ACHN (cell line): ENCODE measurements around the gene SOCS4.
A peak's percentile ranks its signal among the peaks of the same experiment; 100 is the strongest.
"Not testable (repeated sequence)": the region's sequence is repeated elsewhere in the genome, so short reads cannot be mapped to it uniquely, and the experiment has no call there.

Source experiments
- DNase-seq: peaks from one replicate; pipeline ENCODE4 v3.0.0-alpha.2; 2015
- in situ Hi-C: cut with HindIII; loops from 2 replicates; pipeline ENCODE4 v1.10.0; 2017; ENCODE audit warnings: low sequenced_read_pairs, low pct_ligation_motif_present, low pct_unique_long_range_greater_than_20kb

Gene SOCS4, protein sequence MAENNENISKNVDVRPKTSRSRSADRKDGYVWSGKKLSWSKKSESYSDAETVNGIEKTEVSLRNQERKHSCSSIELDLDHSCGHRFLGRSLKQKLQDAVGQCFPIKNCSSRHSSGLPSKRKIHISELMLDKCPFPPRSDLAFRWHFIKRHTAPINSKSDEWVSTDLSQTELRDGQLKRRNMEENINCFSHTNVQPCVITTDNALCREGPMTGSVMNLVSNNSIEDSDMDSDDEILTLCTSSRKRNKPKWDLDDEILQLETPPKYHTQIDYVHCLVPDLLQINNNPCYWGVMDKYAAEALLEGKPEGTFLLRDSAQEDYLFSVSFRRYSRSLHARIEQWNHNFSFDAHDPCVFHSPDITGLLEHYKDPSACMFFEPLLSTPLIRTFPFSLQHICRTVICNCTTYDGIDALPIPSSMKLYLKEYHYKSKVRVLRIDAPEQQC

DNA sequence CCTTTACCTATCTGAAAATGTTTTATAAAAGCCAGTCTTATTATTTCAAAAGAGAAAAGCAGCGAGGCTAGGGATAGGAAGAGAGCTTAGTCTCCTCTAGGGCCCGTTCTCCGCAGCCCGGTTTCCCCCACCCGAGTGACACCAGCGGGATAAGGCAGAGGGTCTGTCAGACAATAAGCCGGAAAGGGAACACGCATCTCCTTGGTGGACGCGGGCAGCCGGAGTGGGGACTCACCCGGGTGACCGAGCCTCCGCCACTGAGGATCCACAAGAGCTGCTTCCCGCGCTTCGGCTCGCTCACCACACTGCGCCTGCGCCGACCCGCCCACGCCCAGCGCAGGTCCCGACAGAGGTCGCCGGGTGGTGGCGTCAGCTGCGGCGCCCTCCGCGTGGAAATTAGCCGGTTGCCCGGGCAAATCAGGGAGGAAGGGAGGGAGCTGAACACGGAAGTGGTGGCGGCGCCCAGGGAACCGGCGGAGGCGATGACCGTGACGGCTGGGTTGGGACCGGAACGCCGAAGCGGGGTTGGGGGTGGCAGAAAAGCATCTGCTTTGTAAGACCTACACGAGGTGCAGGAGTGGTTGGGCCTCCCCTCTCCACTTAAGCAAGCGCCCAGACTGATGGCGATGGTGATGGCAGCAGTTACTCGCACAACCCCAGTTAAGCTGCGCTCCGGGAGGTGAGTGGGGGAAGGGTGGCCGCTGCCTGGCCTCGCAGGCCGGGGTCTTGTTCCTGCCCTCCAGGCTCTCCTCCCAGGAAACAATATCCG is at the start of gene SOCS4, which contains the start of gene WDHD1:
SOCS4 (plus strand) TSS at position 444 of the 769 bp plus-strand sequence. CDS start 15,806 bp downstream, outside the sequence.
WDHD1 (minus strand) TSS at position 307 of the 769 bp plus-strand sequence. CDS start 312 bp downstream, outside the sequence.
- peak; percentile 91 for DNase-seq
- in situ Hi-C loops = no loop called here

DNA sequence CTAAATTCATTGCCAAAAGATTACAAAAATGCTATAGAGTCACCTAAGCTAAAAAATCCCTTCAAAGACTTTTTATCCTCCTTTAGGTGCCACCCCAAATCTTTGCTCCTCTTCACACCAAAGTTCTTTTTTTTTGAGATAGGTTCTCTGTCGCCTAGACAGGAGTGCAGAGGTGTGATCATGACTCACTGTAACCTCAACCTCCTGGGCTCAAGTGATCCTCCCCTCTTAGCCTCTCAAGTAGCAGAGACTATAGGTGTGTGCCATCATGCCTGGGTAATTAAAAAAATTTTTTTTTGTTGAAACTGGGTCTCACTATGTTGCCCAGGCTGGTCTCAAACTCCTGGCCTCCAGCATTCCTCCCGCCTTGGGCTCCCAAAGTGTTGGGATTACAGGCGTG is 48.0 kb upstream of the SOCS4 start:
- DNase-seq = no peak
- in situ Hi-C loops = no loop called here

DNA sequence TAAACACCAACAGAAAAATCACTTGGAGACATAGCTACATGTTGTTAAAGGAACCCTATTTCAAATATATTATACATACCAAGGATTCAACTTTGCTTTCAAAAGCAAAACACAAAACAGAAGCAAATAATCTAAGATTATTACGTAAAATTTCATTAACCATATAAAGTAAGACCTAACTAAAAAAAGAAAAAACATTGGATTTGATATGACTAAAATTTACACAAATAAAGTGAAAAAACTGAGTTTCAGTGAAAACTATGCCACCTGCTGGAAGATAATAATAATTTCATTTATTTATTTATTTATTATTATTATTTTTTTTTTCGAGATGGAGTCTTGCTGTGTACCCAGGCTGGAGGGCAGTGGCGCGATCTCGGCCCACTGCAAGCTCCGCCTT is 45.3 kb upstream of the SOCS4 start:
- in situ Hi-C loops = no loop called here
- peak; percentile 11 for DNase-seq

GRCh38 chr14:54985156-54985555 is 41.9 kb upstream of the SOCS4 start:
- in situ Hi-C loops = no loop called here
- no peak for DNase-seq

- in situ Hi-C loops = no loop called here
- no peak for DNase-seq
Observed at GRCh38 chr14:55000381-55000780, 26.7 kb upstream of the SOCS4 start.

GRCh38 chr14:55005071-55005470 is 22.0 kb upstream of the SOCS4 start:
- in situ Hi-C loops = no loop called here
- peak; percentile 7 for DNase-seq

DNA sequence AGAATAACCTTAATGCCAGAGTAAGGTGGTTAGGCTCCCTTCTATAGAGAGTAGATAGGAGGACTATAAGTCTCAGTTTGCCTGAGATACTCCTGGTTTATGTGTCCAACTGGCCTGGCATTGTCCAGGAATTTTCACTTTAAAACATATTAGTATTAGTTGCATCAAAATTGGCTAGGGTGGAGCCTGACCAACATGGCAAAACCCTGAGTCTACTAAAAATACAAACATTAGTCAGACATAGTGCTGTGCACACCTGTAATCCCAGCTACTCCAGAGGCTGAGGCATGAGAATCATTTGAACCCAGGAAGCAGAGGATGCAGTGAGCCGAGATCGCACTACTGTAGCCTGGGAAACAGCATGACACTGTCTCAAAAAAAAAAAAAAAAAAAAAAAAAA is 12.0 kb upstream of the SOCS4 start:
- in situ Hi-C loops = no loop called here
- no peak for DNase-seq

DNA sequence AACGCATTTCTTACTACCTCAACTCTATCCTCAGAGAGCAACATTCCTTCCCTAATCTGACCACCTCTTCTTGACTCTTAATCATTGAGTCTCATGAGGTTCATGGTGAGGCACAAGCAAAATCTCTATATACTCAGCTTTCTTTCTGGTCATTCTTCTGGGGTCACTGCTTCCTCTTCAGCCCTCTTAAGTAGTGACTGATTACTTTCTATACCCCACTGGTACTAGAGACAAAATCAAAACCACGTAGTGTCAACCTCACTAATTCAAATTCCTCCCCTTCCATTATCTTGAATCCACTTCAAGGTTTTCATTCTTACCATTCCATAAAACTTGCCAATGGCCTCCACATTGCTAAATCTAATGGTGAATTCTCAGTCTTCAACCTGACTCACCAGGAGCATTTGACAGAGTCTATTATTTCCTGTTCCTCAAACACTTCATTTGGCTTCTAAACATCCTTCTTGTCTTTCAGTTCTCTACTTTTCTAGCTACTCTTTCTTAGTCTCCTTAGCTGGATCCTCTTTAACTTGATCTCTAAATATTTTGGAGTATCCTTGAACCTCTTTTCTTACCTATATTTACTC is 7.0 kb upstream of the SOCS4 start:
- peak; percentile 2 for DNase-seq

DNA sequence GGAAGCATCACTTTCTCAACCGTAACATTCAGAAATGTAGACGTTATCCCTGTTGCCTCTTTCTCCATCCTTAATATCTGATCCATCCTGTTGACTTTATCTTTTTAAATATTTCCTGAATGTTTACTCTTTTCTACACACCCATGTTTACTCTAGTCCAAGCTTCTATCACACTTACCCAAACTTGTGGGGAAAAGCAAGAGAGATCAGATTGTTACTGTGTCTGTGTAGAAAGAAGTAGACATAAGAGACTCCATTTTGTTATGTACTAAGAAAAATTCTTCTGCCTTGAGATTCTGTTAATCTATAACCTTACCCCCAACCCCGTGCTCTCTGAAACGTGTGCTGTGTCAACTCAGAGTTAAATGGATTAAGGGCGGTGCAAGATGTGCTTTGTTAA is 2.7 kb upstream of the SOCS4 start:
- in situ Hi-C loops, DNase-seq: not testable (repeated sequence)

More for the DNA sequence above, 7.0 kb upstream of the SOCS4 start:
- in situ Hi-C loops = no loop called here

DNA sequence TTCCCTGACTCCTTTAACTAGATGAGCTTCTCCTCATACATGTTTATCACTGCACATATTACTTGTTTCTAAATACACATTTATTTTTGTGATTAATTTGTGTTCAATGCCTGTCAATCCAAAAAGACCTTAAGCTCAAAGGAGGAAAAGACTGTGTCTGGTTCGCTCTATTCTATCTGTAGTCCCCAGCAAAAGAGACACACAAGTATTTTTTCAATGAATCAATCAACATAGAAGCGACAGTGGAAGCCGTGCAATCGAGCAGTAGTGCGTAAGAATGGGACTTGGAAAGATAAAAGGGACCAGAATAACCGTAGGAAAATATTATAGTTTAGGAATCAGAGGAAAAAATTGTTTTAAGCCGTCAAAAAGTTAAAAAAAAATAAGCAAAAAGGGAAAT is 1.1 kb upstream of the SOCS4 start:
- in situ Hi-C loops = no loop called here
- DNase-seq = no peak

DNA sequence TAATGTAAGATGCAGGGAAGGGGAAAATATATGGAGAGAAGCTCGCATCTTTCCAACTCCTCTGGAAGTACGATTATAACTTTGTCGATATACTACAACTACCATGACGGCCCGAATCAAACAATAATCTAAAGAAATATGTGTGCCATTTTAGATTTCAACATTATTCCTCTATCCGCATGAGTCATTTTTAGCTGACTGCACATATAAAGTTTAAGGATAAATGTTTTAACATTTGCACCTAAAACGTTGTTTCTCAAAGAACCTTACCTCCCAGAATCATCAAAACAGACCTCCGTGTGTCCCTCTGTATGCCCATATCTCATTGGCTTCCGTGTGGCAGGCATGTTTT is 619 bp upstream of the SOCS4 start:
- in situ Hi-C loops = no loop called here
- DNase-seq = no peak

- no peak for DNase-seq
- in situ Hi-C loops = no loop called here
Observed at GRCh38 chr14:55028066-55028465, 1.0 kb downstream of the SOCS4 start.

GRCh38 chr14:55028476-55028875 is 1.4 kb downstream of the SOCS4 start:
- DNase-seq = no peak
- in situ Hi-C loops = no loop called here

DNA sequence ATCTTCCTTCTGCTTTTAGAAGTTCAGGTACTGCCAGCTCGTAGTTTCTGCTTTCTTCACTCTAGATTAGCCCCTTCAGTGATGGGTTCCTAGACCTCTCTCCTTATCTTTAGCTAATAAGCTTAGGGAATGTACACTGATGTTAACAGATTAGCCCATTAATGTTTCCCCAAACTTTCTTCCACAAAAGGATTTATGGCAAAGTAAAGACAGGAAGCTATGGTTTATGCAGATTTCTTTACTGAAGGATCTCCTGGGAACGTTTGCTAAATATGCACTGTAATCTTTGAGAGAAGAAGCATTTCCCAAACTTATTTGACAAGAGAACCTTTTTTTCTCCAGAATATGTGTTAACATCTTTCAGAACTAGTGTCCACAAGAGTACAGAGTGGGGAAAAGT is 4.2 kb downstream of the SOCS4 start:
- in situ Hi-C loops = no loop called here

DNA sequence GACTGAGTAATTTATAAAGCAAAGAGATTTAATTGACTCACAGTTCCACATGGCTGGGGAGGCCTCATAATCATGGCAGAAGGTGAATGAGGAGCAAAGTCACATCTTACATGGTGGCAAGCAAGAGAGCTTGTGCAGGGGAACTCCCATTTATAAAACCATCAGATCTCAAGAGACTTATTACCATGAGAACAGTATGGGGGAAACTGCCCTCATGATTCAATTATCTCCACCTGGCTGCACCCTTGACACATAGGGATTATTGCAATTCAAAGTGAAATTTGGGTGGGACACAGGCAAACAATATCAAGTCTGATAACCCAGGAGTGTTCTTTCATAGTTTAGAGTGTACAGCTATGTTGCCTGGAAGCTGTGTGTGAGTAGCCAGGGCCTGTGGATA is 11.0 kb downstream of the SOCS4 start:
- DNase-seq, in situ Hi-C loops: not testable (repeated sequence)

More for the DNA sequence above, 4.2 kb downstream of the SOCS4 start:
- no peak for DNase-seq

GRCh38 chr14:55038708-55039107 is 11.7 kb downstream of the SOCS4 start:
- DNase-seq = no peak
- in situ Hi-C loops = no loop called here

GRCh38 chr14:55043528-55043927 is 16.5 kb downstream of the SOCS4 start:
- in situ Hi-C loops = no loop called here
- DNase-seq = no peak

DNA sequence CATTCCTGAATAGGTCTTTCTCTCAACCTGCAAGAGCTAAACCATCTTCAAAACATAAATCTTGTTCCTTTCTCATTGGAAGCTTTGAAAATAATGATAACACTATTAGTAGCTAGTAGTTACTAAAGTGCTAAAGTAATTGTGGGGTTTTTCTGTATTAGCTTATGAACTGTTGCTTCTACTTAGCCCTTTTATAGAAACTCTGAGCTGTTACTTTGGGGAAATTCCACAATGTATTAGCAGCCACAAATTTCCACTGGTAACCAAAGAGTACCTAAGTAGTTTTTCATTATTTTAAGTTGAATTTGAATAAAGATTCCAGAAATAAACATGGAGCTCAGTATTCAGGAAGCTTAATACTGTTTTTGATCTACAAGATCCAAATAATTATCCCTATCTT is 18.1 kb downstream of the SOCS4 start:
- no peak for DNase-seq
- in situ Hi-C loops = no loop called here

DNA sequence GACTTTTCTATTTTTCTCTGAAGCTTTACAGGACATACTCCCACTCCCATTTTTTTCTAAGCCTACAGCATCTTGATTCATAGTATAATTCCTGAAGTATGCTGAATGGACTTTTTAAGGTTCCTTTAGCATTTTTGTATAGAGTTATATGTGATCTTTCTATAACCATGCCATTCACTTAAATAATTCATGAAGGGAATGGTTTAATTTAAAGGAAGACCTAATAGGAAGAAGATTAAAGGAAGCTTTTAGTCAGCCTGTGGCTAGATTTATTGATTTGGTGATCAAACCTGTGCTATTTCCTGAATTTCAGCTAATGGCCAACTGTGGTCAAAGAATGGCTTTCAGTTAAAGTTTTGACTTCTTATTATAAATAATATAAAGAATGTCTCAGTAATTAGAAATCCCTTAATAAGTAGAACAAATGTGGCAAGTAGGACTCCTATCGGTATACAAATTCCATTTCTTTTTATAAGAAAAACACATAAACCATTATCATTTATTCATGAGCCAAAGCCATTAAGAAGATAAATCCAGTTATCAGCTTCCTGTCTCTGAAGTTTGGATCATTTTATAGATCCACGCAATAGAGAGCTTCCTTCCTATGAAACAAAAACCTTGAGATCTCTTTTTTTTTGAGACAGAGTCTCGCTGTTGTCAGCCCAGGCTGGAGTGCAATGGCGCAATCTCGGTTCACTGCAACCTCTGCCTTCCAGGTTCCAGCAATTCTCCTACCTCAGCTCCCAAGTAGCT is 20.4 kb downstream of the SOCS4 start:
- in situ Hi-C loops = no loop called here

More for the DNA sequence above, 20.4 kb downstream of the SOCS4 start:
- DNase-seq = no peak
